Measurements from ENCODE around the gene TNFRSF13B.
"Not testable (repeated sequence)": the region's sequence is repeated elsewhere in the genome, so short reads cannot be mapped to it uniquely, and the experiment has no call there.

Gene TNFRSF13B

GRCh38 chr17:16909472-16910246 lies 62.3 kb downstream of the TNFRSF13B start:
- DNase-seq (ENCODE audit: low read depth) = no peak

GRCh38 chr17:16908273-16908672 lies 63.6 kb downstream of the TNFRSF13B start:
- no peak for DNase-seq (ENCODE audit: low read depth)

- no peak for DNase-seq (ENCODE audit: low read depth)
These were observed 65.2 kb downstream of the TNFRSF13B start for GRCh38 chr17:16906680-16907079.

GRCh38 chr17:16905593-16906191 lies 66.2 kb downstream of the TNFRSF13B start:
- DNase-seq (ENCODE audit: low read depth) = no peak

- not testable (repeated sequence) for DNase-seq (ENCODE audit: low read depth)
These were observed 68.8 kb downstream of the TNFRSF13B start for GRCh38 chr17:16903070-16903469.

- no peak for DNase-seq (ENCODE audit: low read depth)
These were observed 71.5 kb downstream of the TNFRSF13B start for GRCh38 chr17:16900288-16900882.

- DNase-seq (ENCODE audit: low read depth) = not testable (repeated sequence)
These were observed 74.6 kb downstream of the TNFRSF13B start for GRCh38 chr17:16897211-16897896.

GRCh38 chr17:16896235-16896634 lies 75.7 kb downstream of the TNFRSF13B start:
- not testable (repeated sequence) for DNase-seq (ENCODE audit: low read depth)

- DNase-seq (ENCODE audit: low read depth) = not testable (repeated sequence)
These were observed 78.4 kb downstream of the TNFRSF13B start for GRCh38 chr17:16893527-16893926.

GRCh38 chr17:16892876-16893454 lies 79.0 kb downstream of the TNFRSF13B start:
- DNase-seq (ENCODE audit: low read depth) = not testable (repeated sequence)

GRCh38 chr17:16889088-16889465 lies 82.8 kb downstream of the TNFRSF13B start:
- DNase-seq (ENCODE audit: low read depth) = no peak

Data from activated T-helper 1 cell treated with Interleukin-2 at 50 U/mL for 16 hours (primary cell).